Measurements from ENCODE around the gene SOCS7. TPM values are rescaled to one million over a fixed set of nuclear protein-coding genes. Genes with fewer than 3 reads are reported as not detected.

Gene SOCS7
- total and polyA plus RNA-seq, 2 donors (not counting 1 experiment from before 2014, with no cell fraction given): 9.4 to 20.8 TPM

- peaks cover 19% of the 10 kb centered on the region for H3K4me1 Mint-ChIP-seq
- H3K4me1 ChIP-seq (ENCODE audit: control insufficient read depth in 2 of 2, insufficient read depth in 2 of 2, low read length in 2 of 2): peaks cover 9 to 19% of the 10 kb centered on the region in 2 donors
- intact Hi-C loops (cut with micrococcal nuclease): loop anchor here (5.0 to 10.0 kb wide), 2 partner anchors 126 to 238 kb away; no protein-coding TSS in a partner anchor
- H3K9me3 ChIP-seq (ENCODE audit: control extremely low read depth in 1 of 3, control insufficient read depth in 2 of 3, insufficient read depth in 1 of 3, low read length in 2 of 3): no peaks in the 10 kb centered on the region
- peaks cover 41% of the 10 kb centered on the region for H3K27me3 Mint-ChIP-seq
- H3K27ac ChIP-seq (ENCODE audit: low read length in 2 of 2): peak overlapping the region in 1 of 2 donors; percentile 9
- ChIA-PET POLR2A (no interaction called here), CTCF (interaction anchor here (1.3 kb wide), 1 partner anchor 14 kb away, joined by 5 read pairs; no protein-coding TSS in a partner anchor)
- TF ChIP-seq CTCF (IDR thresholded peaks at IDR 0.05) (no peak), EZH2 (IDR thresholded peaks at IDR 0.05; ENCODE audit: borderline replicate concordance, insufficient read depth, low read depth, low read length, poor library complexity, severe bottlenecking) (no peak)
- no peaks in the 10 kb centered on the region for H3K79me2 ChIP-seq (ENCODE audit: control insufficient read depth, insufficient read depth, low read length)
- H3K4me2 ChIP-seq (replicated peaks; ENCODE audit: low read depth, low read length, poor library complexity, severe bottlenecking): peak overlapping the region; percentile 100
- peaks cover 0 to 50% (median 21%) of the 10 kb centered on the region in 4 experiments for H3K27me3 ChIP-seq (replicated peaks in 1 of 4; ENCODE audit: control extremely low read depth in 1 of 4, control insufficient read depth in 3 of 4, insufficient read depth in 4 of 4, low read length in 3 of 4)
- peak overlapping the region; percentile 77 for H2AFZ ChIP-seq (ENCODE audit: insufficient read depth, low read depth, low read length, poor library complexity, severe bottlenecking)
- ATAC-seq (ENCODE audit: low read depth) (peak; percentile 35), DNase-seq (peak; percentile 47)
- H3K4me3 ChIP-seq (ENCODE audit: control extremely low read depth in 1 of 5, extremely low read depth in 1 of 5, insufficient read depth in 1 of 5, low read depth in 2 of 5, low read length in 4 of 5): peak overlapping the region in 4 of 5 experiments; percentile 42 to 65 (median 60)
- H3K9me3 Mint-ChIP-seq (ENCODE audit: insufficient read depth): no peaks in the 10 kb centered on the region
- H3K9ac ChIP-seq (ENCODE audit: low read length): peak overlapping the region; percentile 74
- H3K27ac Mint-ChIP-seq: no peak overlapping the region
- peak overlapping the region; percentile 73 for H3K4me3 Mint-ChIP-seq
- WGBS (ENCODE audit: insufficient coverage): 1% methylated on average over 36 of the region's 56 CpGs
- H3K36me3 ChIP-seq (replicated peaks in 1 of 2; ENCODE audit: control extremely low read depth in 1 of 2, control insufficient read depth in 1 of 2, extremely low read depth in 1 of 2, insufficient read depth in 2 of 2, low read length in 1 of 2): no peaks in the 10 kb centered on the region
- H4K20me1 ChIP-seq (ENCODE audit: control insufficient read depth, insufficient read depth, low read length, poor library complexity, severe bottlenecking): no peaks in the 10 kb centered on the region
These were observed 77.2 kb downstream of the SOCS7 start for GRCh38 chr17:38428643-38429371.
